ENCODE measurements around the gene GOLGA5.

DNA sequence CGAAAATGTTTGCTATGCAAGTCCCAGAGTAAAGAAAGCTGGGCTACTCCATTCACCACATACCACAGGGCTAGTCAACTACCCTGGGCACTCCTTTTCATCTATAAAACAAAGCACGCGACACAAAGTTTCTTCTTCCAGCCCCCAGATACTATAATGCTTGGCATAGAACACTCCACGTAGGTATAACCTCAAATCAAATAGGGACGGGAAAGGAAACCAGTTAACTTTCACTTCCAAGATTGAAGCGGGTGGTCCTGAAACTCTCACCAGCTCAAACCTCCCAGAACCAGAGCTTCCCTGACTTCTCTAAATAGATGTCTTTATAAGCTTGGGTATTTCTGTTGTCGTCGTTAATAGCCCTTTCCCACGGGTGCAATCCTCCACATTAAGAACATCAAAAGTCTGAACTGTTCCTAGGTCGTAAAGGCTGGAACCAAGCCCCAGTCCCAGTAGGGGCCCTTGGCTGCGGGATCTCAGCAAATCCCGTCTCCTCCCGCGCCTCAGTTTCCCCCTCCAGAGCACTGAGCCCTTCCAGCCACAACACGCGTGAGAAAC, 46.3 kb upstream of the GOLGA5 start:
- no peak for TF ChIP-seq EZH2 (IDR thresholded peaks at IDR 0.05; ENCODE audit: borderline replicate concordance)
- TF ChIP-seq, protein P1, sequence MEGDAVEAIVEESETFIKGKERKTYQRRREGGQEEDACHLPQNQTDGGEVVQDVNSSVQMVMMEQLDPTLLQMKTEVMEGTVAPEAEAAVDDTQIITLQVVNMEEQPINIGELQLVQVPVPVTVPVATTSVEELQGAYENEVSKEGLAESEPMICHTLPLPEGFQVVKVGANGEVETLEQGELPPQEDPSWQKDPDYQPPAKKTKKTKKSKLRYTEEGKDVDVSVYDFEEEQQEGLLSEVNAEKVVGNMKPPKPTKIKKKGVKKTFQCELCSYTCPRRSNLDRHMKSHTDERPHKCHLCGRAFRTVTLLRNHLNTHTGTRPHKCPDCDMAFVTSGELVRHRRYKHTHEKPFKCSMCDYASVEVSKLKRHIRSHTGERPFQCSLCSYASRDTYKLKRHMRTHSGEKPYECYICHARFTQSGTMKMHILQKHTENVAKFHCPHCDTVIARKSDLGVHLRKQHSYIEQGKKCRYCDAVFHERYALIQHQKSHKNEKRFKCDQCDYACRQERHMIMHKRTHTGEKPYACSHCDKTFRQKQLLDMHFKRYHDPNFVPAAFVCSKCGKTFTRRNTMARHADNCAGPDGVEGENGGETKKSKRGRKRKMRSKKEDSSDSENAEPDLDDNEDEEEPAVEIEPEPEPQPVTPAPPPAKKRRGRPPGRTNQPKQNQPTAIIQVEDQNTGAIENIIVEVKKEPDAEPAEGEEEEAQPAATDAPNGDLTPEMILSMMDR (IDR thresholded peaks at IDR 0.05; ENCODE audit: poor library complexity): no peak
